HUDEP-2 (cell line): Measurements from ENCODE around the gene MCTS1.
"Not testable (repeated sequence)": the region's sequence is repeated elsewhere in the genome, so short reads cannot be mapped to it uniquely, and the experiment has no call there.

Experiments
- DNase-seq, 76 experiments: peaks; one replicate each; lab custom pipeline; 2025; ENCODE audit not compliant: unreplicated experiment in 76 of 76; lab: John Stamatoyannopoulos, UW

MCTS1 gene

DNA sequence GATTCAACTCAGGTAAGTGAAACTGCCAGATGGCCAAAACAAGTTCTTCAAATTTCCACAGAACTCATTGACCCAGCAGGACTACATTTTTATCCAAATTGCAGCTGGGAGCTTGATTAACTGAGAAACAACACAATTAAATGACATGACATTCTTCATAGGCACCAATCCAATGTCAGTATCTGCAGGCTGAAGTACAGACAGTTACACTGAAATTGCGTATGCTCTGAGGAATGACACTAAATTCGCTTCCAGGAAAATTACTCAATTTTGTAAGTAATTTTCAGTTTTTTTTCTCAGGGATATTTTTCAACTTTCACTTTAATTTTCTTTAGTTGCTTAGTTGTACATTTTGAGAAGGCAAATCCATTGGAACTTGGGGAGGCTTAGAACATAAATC lies 21.5 kb downstream of the MCTS1 start:
- no peak for DNase-seq

DNA sequence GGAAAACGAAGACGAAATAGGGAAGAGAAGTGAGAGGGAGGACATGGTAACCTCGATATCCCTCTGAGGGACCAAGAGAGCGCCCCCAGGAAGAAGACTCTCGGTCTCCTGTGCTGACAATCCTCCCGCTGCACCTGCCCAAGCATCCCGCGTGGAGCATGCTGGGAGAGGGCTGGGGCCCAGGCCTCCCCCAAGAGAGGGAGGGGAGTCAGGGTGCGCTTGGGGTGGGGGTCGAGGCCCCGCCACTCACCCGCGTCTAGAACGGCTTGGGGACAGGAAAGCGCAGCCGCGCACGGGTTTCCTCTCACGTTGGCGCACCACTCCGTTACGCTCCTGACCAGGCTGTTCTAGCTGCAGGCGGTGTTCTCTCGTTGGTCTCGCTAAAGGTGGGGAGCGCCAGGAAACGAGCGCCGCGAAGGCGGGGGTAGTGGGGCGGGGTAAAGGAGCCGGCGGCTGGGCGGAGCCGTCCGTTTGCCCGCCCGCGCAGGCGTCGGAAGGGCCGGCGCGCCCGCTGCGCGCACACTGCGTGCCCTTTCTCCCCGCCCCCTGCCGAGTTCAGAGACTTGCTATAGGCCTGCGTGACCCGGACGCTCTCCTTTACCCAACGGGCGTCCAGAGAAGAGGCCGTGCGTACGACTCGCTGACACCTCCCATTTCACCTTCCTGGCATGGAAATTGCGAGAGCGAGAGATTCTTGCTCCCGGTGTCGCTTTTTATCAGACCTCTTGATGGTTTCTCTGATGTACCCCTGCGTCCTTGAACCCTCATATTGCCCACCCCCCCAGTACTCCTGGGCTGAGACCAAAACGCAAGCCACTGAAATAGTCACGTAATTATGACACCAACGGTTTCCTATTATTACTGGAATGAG lies 26.0 kb downstream of the MCTS1 start, which contains the start of gene C1GALT1C1:
Gene C1GALT1C1 (minus strand): TSS at position 388 of the 871 bp plus-strand sequence. CDS start 2,888 bp downstream, outside the sequence.
- peak; percentile 3 to 91 (median 84) for DNase-seq

DNA sequence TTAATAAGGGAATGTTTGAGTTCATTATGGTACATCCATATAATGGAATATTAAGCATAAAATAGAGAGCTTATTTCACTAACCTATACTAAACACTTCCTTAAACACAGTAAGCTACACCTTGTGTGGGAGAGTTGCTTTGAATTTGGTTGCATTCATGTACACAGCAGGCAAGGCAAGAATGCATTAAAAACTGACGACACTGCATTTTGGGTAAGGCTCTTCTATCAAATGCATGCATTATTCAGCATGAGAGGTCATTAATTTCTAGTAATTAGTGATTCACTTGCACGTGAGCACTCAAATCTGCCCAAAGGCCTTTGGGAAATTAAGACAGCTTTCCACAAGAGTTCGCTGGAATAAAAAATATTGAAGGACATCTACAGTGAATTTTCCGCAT lies 34.7 kb downstream of the MCTS1 start:
- no peak for DNase-seq

DNA sequence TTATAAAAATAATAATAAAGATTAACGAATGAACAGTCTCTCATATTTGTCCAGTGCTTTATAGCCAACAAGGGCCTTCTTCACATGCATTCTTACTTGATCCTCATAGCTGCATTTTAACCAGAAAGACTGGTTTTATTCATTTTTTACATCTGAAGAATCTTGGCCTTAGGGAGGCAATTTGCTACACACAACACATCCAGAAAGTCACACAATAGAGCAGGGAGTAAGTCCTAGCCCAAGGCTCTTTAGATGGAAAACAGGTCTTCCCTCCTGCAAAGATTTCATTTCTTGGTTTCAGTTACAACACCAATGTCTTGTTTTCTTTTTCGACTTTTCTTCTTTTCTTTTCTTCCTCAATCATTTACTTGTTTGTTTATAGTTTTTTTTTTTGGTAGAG lies 39.0 kb downstream of the MCTS1 start:
- no peak for DNase-seq

DNA sequence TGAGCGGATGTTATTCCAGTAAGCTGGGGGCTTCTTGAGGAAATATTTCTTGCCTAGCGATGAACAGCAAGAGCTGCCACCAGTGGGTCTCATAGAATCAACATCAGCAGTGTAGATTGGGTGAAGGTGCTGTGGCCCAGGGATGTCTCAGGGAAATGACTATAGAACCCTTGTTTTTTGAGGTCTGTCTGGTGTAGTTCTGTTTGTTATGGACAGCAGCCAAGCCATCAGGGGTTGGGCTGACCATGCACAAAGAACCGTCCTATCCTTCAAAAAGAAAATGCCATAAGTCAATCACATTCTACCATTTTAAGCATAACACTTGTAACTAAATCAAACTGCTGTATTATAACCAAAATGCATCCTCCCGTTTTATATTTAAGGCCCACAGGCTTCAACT lies 43.2 kb downstream of the MCTS1 start:
- no peak for DNase-seq

DNA sequence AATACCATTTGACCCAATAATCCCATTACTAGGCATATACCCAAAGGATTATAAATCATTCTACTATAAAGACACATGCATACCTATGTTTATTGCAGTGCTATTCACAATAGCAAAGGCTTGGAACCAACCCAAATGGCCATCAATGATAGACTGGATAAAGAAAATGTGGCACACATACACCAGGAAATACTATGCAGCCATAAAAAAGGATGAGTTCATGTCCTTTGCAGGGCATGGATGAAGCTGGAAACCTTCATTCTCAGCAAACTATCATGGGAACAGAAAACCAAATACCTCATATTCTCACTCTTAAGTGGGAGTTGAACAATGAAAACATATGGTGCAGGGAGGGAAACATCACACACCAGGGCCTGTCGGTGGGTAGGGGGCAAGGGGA lies 48.4 kb downstream of the MCTS1 start:
- not testable (repeated sequence) for DNase-seq

DNA sequence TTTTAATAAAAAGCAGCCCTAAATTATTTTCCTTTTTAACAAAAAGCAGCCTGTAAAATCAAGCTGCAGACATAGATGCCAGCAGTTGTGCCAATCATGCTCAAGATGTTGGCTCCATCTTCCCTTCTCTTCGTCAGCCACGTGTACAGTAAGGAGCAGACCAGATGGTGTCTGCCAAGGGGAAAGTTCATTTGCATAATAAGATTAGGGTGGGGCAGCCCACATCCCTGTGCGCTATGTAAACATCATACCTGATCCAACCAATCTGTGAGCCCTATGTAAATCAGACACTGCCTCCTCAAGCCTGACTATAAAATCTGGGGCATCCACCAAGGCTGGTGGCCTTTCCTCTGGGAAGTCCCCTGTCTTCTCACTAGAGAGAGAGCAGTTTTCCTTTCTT lies 49.1 kb downstream of the MCTS1 start:
- DNase-seq: no peak

DNA sequence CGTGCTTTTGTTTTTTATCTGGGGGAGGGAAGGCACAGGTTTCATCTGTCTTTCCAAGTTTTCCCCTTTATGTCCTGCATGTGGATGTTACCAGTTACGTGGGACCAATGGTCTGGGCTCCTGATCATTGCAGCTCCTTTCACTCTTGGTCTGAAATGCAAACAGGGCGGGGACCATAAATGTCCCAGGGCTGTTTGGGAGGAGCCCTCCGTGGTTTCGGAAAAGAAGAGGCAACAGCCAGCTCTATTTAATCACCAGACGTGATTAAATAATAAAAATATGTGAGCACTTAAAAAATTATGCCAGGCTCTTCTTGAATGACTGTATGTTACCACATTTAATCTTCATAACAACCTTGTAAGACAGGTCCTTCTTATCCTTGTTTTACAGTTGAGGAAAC lies 56.7 kb downstream of the MCTS1 start:
- DNase-seq: no peak
